ENCODE results near the gene PRSS33.

GRCh38 chr16:2825906-2826305 is 38.5 kb upstream of the PRSS33 start:
- TF ChIP-seq, protein P1, sequence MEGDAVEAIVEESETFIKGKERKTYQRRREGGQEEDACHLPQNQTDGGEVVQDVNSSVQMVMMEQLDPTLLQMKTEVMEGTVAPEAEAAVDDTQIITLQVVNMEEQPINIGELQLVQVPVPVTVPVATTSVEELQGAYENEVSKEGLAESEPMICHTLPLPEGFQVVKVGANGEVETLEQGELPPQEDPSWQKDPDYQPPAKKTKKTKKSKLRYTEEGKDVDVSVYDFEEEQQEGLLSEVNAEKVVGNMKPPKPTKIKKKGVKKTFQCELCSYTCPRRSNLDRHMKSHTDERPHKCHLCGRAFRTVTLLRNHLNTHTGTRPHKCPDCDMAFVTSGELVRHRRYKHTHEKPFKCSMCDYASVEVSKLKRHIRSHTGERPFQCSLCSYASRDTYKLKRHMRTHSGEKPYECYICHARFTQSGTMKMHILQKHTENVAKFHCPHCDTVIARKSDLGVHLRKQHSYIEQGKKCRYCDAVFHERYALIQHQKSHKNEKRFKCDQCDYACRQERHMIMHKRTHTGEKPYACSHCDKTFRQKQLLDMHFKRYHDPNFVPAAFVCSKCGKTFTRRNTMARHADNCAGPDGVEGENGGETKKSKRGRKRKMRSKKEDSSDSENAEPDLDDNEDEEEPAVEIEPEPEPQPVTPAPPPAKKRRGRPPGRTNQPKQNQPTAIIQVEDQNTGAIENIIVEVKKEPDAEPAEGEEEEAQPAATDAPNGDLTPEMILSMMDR (IDR thresholded peaks at IDR 0.05), result no peak
- TF ChIP-seq PHF8 (IDR thresholded peaks at IDR 0.05; ENCODE audit: borderline replicate concordance, low read depth) (no peak), ZSCAN20 (CRISPR knock-in tag; IDR thresholded peaks at IDR 0.05) (no peak), POLR2A (IDR thresholded peaks at IDR 0.05; ENCODE audit: low read length) (no peak), CHD4 (IDR thresholded peaks at IDR 0.05; ENCODE audit: borderline replicate concordance) (no peak), CEBPB (IDR thresholded peaks at IDR 0.05) (no peak), RAD21 (conservative IDR thresholded peaks at IDR 0.05 in 1 of 2, IDR thresholded peaks at IDR 0.05 in 1 of 2) (no peak), SMC3 (IDR thresholded peaks at IDR 0.05) (no peak), USF2 (IDR thresholded peaks at IDR 0.05) (no peak), MAZ (IDR thresholded peaks at IDR 0.05; ENCODE audit: borderline replicate concordance, low read depth, low read length) (no peak), ESRRA (IDR thresholded peaks at IDR 0.05; ENCODE audit: borderline replicate concordance, low read length) (no peak)
- TF ChIP-seq, protein P2, sequence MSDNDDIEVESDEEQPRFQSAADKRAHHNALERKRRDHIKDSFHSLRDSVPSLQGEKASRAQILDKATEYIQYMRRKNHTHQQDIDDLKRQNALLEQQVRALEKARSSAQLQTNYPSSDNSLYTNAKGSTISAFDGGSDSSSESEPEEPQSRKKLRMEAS (IDR thresholded peaks at IDR 0.05), result no peak
